Peyer's patch (tissue), 4 donors: ENCODE measurements around the gene IQCH. TPM values are rescaled to one million over a fixed set of nuclear protein-coding genes. Genes with fewer than 3 reads are reported as not detected.

Source experiments
- DNase-seq, 3 donors: peaks; one replicate each; pipeline ENCODE4 v3.0.0-alpha.2; 2017 to 2019
- H3K27ac ChIP-seq, 4 donors: fragments of 200-600 bp; sonication (generic); one replicate each; pipeline ENCODE4 v1.5.1; 2016 to 2019
- H3K27me3 ChIP-seq, 2 donors: fragments of 200-600 bp; sonication (generic); one replicate each; pipeline ENCODE4 v1.5.1; 2019
- H3K36me3 ChIP-seq, 3 donors: fragments of 200-600 bp; sonication (generic); one replicate each; pipeline ENCODE4 v1.5.1; 2016 to 2019
- H3K4me1 ChIP-seq, 4 donors: fragments of 200-600 bp; sonication (generic); one replicate each; pipeline ENCODE4 v1.5.1; 2016 to 2019
- H3K4me3 ChIP-seq, 4 donors: fragments of 200-600 bp; sonication (generic); 1 replicate in 3 of 4; 2 replicates in 1 of 4; pipeline ENCODE4 v1.5.1; 2016 to 2019; ENCODE audit warnings: mild to moderate bottlenecking in 1 of 4
- H3K9me3 ChIP-seq, 4 donors: fragments of 200-600 bp; sonication (generic); one replicate each; pipeline ENCODE4 v1.5.1; 2016 to 2019; ENCODE audit warnings: mild to moderate bottlenecking in 1 of 4
- CTCF ChIP-seq, 6 experiments: fragments of 450-650 bp in 4 of 6; fragments of 200-600 bp in 2 of 6; sonication (generic) in 1 of 6; IDR thresholded peaks; one replicate each; pipeline ENCODE4 v1.5.1; 2017 to 2019; ENCODE audit warnings: antibody characterized with exemption in 6 of 6, mild to moderate bottlenecking in 3 of 6, moderate library complexity in 1 of 6
- POLR2A ChIP-seq, 2 donors: fragments of 450-650 bp; IDR thresholded peaks; one replicate each; pipeline ENCODE4 v1.5.1; 2017; ENCODE audit warnings: antibody characterized with exemption in 2 of 2, mild to moderate bottlenecking in 2 of 2, moderate library complexity in 2 of 2
- total RNA-seq, 4 donors: library from RNA; depleted of rRNA; stranded (reverse); fragments of >200 nt; gene quantifications; one replicate each; pipeline ENCODE4 v1.1.0, GENCODE V29; 2016

IQCH gene
- total RNA-seq, 4 donors from 2014 or later, result 0.53 to 1.2 (median 0.88) TPM

GRCh38 chr15:67548236-67548852 lies 293.8 kb downstream of the IQCH start:
- peaks cover 0 to 13% (median 0%) of the 10 kb centered on the region in 3 donors for H3K36me3 ChIP-seq
- H3K27me3 ChIP-seq, result no peaks in the 10 kb centered on the region
- TF ChIP-seq CTCF (IDR thresholded peaks at IDR 0.05) (no peak), POLR2A (IDR thresholded peaks at IDR 0.05) (no peak)
- peak overlapping the region in 2 of 4 donors; percentile 17 to 48 for H3K27ac ChIP-seq
- no peak overlapping the region for H3K4me3 ChIP-seq
- DNase-seq, result no peak
- H3K4me1 ChIP-seq, result peaks cover 0 to 38% (median 1%) of the 10 kb centered on the region in 4 donors
- H3K9me3 ChIP-seq, result no peaks in the 10 kb centered on the region

- Histone ChIP-seq H3K27me3 (no peaks in the 10 kb centered on the region), H3K27ac (peak overlapping the region in 1 of 4 donors; percentile 48), H3K4me3 (no peak overlapping the region), H3K9me3 (no peaks in the 10 kb centered on the region), H3K36me3 (peaks cover 0 to 13% (median 0%) of the 10 kb centered on the region in 3 donors), H3K4me1 (peaks cover 0 to 31% (median 0%) of the 10 kb centered on the region in 4 donors)
- DNase-seq, result no peak
- TF ChIP-seq CTCF (IDR thresholded peaks at IDR 0.05), result no peak
- no peak for TF ChIP-seq POLR2A (IDR thresholded peaks at IDR 0.05)
Measured at GRCh38 chr15:67548862-67549651, 294.5 kb downstream of the IQCH start.

GRCh38 chr15:67549736-67550135 lies 295.1 kb downstream of the IQCH start:
- TF ChIP-seq POLR2A (IDR thresholded peaks at IDR 0.05), result no peak
- TF ChIP-seq CTCF (IDR thresholded peaks at IDR 0.05), result no peak
- Histone ChIP-seq H3K4me1 (peaks cover 0 to 30% (median 0%) of the 10 kb centered on the region in 4 donors), H3K36me3 (peaks cover 0 to 13% (median 0%) of the 10 kb centered on the region in 3 donors), H3K27me3 (no peaks in the 10 kb centered on the region), H3K4me3 (no peak overlapping the region), H3K9me3 (no peaks in the 10 kb centered on the region), H3K27ac (no peak overlapping the region)
- DNase-seq, result no peak

- Histone ChIP-seq H3K36me3 (peaks cover 0 to 13% (median 0%) of the 10 kb centered on the region in 3 donors), H3K27me3 (no peaks in the 10 kb centered on the region), H3K4me3 (no peak overlapping the region), H3K4me1 (peaks cover 0 to 30% (median 0%) of the 10 kb centered on the region in 4 donors), H3K27ac (peak overlapping the region in 1 of 4 donors; percentile 14), H3K9me3 (no peaks in the 10 kb centered on the region)
- peak in 1 of 3 donors; percentile 52 for DNase-seq
- TF ChIP-seq CTCF (IDR thresholded peaks at IDR 0.05) (no peak), POLR2A (IDR thresholded peaks at IDR 0.05) (no peak)
Measured at GRCh38 chr15:67550522-67550921, 295.9 kb downstream of the IQCH start.

GRCh38 chr15:67551207-67551743 lies 296.7 kb downstream of the IQCH start:
- Histone ChIP-seq H3K4me3 (no peak overlapping the region), H3K36me3 (peaks cover 0 to 13% (median 0%) of the 10 kb centered on the region in 3 donors), H3K9me3 (no peaks in the 10 kb centered on the region), H3K27ac (no peak overlapping the region), H3K27me3 (no peaks in the 10 kb centered on the region), H3K4me1 (peaks cover 0 to 30% (median 0%) of the 10 kb centered on the region in 4 donors)
- TF ChIP-seq CTCF (IDR thresholded peaks at IDR 0.05), result no peak
- TF ChIP-seq POLR2A (IDR thresholded peaks at IDR 0.05), result no peak
- no peak for DNase-seq

Other genes with a start within 250 kb of the IQCH start
- 10 to 100 TPM; 43.7 to 80.0 (median 60.2) TPM for gene SMAD3, start 189.2 kb upstream of the IQCH start, total RNA-seq
- 10 to 100 TPM; 27.5 to 54.5 (median 42.8) TPM for gene AAGAB, start 125 bp upstream of the IQCH start, total RNA-seq